ENCODE results near the gene NINJ1.

DNA sequence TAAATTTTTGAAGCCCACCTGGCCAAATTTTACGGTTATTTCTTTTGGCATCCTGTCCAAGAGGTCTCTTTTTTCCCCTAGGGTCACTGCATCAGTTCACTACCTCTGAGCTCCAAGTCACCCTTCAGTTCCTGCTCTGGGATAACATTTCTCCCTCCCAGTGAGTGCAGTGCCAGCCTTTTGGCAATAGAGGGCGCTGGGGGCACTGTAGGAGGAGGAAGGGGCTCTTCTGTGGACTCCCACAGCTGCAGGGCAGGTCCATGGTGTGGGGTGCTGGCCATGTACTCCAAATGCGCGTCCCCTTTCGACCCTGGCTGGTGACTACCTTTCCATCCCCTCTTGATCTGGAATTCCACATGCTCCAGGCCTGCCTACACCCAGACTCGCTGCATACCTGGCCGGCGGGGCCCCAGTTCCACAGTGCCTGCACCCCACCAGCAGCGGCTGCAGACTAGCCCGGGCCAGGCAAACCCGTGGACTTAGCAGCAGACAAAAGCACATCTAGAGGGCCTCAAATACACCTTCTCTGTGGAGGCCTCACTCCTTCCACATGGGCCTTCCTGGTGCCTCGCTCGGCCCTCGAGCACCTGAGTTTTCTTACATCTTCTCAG, 20.3 kb upstream of the NINJ1 start:
- TF ChIP-seq GATA2 (IDR thresholded peaks at IDR 0.05; ENCODE audit: low read depth, low read length), result no peak
- no peak for TF ChIP-seq GATA3 (IDR thresholded peaks at IDR 0.05; ENCODE audit: low read depth, low read length)
